ENCODE data around the gene ITPRIP. TPM values are rescaled to one million over a fixed set of nuclear protein-coding genes. Genes with fewer than 3 reads are reported as not detected.
A peak's percentile ranks its signal among the peaks of the same experiment; 100 is the strongest.

ITPRIP gene
- total RNA-seq = 35.4 TPM
- long read RNA-seq, full-length matches to known transcripts = 58 of 81 reads
- long read RNA-seq, partial matches to known transcripts = 0 of 81 reads
- long read RNA-seq, other reads (novel, unspliced or antisense) = 23 of 81 reads

DNA sequence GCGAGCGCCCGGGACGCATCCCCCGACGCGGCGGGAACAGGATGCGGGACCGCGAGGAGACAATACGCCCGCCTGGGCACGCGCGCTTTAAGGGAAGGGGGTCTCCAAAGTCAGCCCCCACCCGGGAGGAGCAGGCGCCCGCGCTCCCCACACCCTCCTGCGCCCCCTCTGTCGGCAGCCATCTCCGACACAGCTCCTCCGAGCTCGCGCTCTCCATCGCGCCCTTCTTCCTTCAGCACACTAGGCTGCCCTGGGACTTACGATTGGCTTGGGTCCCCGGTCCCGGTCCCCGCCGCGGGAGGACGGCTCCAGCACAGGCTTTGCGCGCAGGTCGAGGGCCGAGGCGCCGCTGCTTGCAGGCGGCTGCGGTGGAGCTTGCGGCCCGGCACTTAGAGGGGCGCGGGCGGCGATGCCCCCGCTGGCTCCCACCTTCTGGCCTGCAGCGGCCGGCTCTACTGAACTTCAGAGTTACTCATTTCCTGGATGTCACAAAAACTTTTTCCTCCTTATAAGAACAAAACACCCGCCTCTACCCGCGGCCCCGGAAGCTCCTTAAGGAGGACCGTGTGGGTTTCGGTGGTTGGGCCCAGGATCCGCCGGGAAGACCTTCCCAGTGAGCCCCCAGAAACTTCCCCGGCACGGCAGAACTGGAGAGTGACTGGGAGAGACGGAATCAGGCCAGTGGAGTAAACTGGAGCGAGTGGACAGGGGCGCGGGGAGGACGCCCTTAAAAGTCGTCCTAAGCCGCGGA, at the start of gene ITPRIP:
Gene ITPRIP (minus strand): TSS at position 481 of the 751 bp plus-strand sequence. CDS start 22,414 bp downstream, outside the sequence.
- peak; percentile 74 for DNase-seq
- Histone ChIP-seq H3K4me3 (peak within 1 kb of the TSS; percentile 97), H3K4me1 (peaks cover 86% of the 10 kb centered on the region), H3K36me3 (no peaks in the 10 kb centered on the region), H3K27me3 (ENCODE audit: low read depth) (no peaks in the 10 kb centered on the region), H3K27ac (replicated peaks) (peak within 1 kb of the TSS; percentile 99), H3K9me3 (replicated peaks) (no peaks in the 10 kb centered on the region)
- intact Hi-C loops (cut with micrococcal nuclease) = loop anchor here (5.0 kb wide), 1 partner anchor 36 kb away; no protein-coding TSS in a partner anchor
- TF ChIP-seq, protein P1, sequence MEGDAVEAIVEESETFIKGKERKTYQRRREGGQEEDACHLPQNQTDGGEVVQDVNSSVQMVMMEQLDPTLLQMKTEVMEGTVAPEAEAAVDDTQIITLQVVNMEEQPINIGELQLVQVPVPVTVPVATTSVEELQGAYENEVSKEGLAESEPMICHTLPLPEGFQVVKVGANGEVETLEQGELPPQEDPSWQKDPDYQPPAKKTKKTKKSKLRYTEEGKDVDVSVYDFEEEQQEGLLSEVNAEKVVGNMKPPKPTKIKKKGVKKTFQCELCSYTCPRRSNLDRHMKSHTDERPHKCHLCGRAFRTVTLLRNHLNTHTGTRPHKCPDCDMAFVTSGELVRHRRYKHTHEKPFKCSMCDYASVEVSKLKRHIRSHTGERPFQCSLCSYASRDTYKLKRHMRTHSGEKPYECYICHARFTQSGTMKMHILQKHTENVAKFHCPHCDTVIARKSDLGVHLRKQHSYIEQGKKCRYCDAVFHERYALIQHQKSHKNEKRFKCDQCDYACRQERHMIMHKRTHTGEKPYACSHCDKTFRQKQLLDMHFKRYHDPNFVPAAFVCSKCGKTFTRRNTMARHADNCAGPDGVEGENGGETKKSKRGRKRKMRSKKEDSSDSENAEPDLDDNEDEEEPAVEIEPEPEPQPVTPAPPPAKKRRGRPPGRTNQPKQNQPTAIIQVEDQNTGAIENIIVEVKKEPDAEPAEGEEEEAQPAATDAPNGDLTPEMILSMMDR (IDR thresholded peaks at IDR 0.05; ENCODE audit: borderline replicate concordance) = peak; percentile 43

DNA sequence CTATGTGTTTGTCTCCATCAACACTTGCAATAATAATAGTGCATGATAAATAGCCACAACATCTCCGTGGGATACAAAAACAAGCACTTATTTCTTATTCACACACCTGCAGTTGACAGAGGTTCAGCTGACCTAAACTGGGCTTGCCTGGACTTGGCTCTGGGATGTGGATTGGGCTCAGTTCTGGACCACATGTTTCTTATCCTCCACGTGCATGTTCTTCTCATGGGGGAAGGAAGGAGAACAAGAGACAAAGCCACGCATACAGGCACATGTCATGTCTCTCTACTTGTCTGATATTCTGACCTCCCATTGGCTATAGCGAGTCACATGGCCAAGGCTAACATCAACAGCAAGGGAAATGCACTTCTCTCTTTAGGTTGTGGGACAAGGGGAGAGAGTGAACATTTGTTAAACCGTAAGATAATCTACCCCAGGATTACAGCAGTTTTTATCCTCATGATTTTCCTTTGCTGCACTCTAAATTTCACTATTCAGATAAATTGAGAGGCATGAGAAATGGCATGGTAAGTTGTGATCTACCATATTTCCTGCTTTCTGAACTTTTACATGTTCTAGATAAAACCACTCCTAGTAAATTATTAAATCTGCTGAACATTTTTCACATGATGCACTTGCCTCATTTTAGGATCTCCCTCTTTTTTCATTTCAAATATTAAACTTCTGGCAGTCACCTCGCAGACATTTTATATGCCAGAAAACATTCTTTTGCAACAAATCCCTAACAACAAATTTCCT, 49.0 kb upstream of the ITPRIP start:
- peaks cover 8% of the 10 kb centered on the region for H3K4me1 ChIP-seq
- no peak overlapping the region for H3K27ac ChIP-seq (replicated peaks)
- no peaks in the 10 kb centered on the region for H3K27me3 ChIP-seq (ENCODE audit: low read depth)
- intact Hi-C loops (cut with micrococcal nuclease) = no loop called here
- no peaks in the 10 kb centered on the region for H3K36me3 ChIP-seq
- H3K9me3 ChIP-seq (replicated peaks) = no peaks in the 10 kb centered on the region
- TF ChIP-seq, protein P1 (IDR thresholded peaks at IDR 0.05; ENCODE audit: borderline replicate concordance) = no peak
- no peak for DNase-seq
- H3K4me3 ChIP-seq = no peak overlapping the region

DNA sequence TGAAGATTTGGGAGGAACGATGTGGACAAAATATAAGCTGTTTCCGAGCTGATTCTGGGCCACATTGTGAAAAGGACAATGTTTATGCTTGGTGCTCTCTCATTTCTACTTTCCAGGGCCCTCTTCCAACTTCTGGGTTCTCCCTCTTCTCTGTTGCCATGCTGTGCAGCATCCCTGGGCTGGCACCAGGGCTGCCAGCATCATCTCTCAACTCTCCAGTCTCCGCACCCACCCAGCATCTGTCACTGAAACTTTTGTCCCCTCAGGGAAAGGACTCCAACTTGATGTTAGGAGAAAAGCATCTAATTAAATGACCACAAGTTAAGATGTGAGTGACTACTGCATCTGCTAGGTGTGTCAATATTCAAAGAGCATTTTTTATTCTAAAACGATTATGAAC, 42.1 kb upstream of the ITPRIP start:
- H3K9me3 ChIP-seq (replicated peaks) = no peaks in the 10 kb centered on the region
- TF ChIP-seq, protein P1 (IDR thresholded peaks at IDR 0.05; ENCODE audit: borderline replicate concordance) = no peak
- no peak overlapping the region for H3K27ac ChIP-seq (replicated peaks)
- intact Hi-C loops (cut with micrococcal nuclease) = no loop called here
- no peaks in the 10 kb centered on the region for H3K4me1 ChIP-seq
- DNase-seq = no peak
- H3K27me3 ChIP-seq (ENCODE audit: low read depth) = no peaks in the 10 kb centered on the region
- no peaks in the 10 kb centered on the region for H3K36me3 ChIP-seq
- no peak overlapping the region for H3K4me3 ChIP-seq

- Histone ChIP-seq H3K27me3 (ENCODE audit: low read depth) (no peaks in the 10 kb centered on the region), H3K4me1 (no peaks in the 10 kb centered on the region), H3K36me3 (no peaks in the 10 kb centered on the region), H3K4me3 (no peak overlapping the region), H3K9me3 (replicated peaks) (peaks cover 3% of the 10 kb centered on the region), H3K27ac (replicated peaks) (no peak overlapping the region)
- DNase-seq = no peak
- TF ChIP-seq, protein P1 (IDR thresholded peaks at IDR 0.05; ENCODE audit: borderline replicate concordance) = no peak
- intact Hi-C loops (cut with micrococcal nuclease) = no loop called here
Observed at GRCh38 chr10:104376784-104377300, 38.6 kb upstream of the ITPRIP start.

DNA sequence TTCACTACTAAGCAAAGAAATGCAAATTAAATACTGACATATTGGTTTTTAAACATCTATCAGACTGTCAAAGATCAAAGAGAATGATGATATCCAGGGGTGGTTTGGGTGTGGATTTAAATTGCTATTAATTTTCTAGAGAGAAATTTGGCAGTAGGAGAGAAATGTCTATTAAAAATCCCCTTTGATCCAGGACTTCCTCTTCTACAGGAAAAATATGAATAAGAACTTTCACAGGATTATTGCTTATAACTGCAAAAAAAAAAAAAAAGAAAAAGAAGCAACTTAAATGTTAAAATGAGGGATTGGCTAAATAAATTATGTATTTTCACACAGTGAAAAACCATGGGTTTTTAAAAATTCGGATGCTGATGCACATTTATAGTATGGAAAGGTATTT, 36.3 kb upstream of the ITPRIP start:
- DNase-seq = no peak
- H3K4me1 ChIP-seq = no peaks in the 10 kb centered on the region
- no peak overlapping the region for H3K4me3 ChIP-seq
- no peak overlapping the region for H3K27ac ChIP-seq (replicated peaks)
- H3K36me3 ChIP-seq = peaks cover 10% of the 10 kb centered on the region
- intact Hi-C loops (cut with micrococcal nuclease) = no loop called here
- no peaks in the 10 kb centered on the region for H3K27me3 ChIP-seq (ENCODE audit: low read depth)
- peaks cover 10% of the 10 kb centered on the region for H3K9me3 ChIP-seq (replicated peaks)
- TF ChIP-seq, protein P1 (IDR thresholded peaks at IDR 0.05; ENCODE audit: borderline replicate concordance) = no peak

Measured in left ventricle myocardium inferior (tissue), 1 donor.